ENCODE data around the gene TTC28. TPM values are rescaled to one million over a fixed set of nuclear protein-coding genes. Genes with fewer than 3 reads are reported as not detected.
A peak's percentile ranks its signal among the peaks of the same experiment; 100 is the strongest.

Gene TTC28
- total and polyA plus RNA-seq, 8 donors: 31.1 to 44.2 (median 41.4) TPM

DNA sequence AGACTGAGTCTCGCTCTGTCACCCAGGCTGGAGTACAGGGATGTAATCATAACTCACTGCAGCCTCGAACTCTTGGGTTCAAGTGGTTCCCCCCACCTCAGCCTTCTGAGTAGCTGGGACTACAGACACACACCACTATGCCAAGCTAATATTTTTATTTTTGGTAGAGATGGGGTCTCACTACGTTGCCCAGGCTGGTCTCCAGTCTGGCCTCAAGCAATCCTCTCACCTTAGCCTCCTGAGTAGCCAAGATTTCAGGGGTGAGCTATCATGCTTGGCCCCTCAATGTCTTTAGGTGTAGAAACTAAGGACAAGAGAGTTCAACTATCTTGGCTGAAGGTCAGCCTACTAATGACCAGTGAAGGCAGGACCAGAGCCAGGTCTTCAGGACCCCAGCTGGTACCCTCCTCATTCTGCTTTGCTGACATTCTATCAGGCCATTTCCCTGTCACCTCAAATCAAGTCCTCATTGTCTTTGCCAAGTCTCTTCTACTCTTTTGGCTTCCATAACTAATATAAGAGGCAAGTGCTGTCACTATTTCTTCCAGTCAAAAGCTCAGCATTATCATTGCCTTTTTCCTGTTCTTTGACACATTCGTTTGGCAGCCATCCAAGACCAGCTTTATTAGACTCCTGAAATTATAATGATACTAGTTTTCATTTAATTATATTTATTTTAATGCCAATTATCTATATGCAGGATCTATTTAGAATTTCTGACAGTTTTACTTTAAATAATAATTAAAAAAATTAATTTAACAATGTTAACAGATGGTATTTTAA lies 496.4 kb downstream of the TTC28 start:
- Histone ChIP-seq H3K27me3 (no peaks in the 10 kb centered on the region), H3K36me3 (no peaks in the 10 kb centered on the region), H3K4me3 (no peak overlapping the region), H3K27ac (no peak overlapping the region), H3K4me1 (peaks cover 0 to 7% of the 10 kb centered on the region in 2 donors), H3K9me3 (no peaks in the 10 kb centered on the region)
- TF ChIP-seq CTCF (IDR thresholded peaks at IDR 0.05): no peak
- ATAC-seq (no peak), DNase-seq (no peak)
- intact Hi-C loops (cut with DNase I): no loop called here

DNA sequence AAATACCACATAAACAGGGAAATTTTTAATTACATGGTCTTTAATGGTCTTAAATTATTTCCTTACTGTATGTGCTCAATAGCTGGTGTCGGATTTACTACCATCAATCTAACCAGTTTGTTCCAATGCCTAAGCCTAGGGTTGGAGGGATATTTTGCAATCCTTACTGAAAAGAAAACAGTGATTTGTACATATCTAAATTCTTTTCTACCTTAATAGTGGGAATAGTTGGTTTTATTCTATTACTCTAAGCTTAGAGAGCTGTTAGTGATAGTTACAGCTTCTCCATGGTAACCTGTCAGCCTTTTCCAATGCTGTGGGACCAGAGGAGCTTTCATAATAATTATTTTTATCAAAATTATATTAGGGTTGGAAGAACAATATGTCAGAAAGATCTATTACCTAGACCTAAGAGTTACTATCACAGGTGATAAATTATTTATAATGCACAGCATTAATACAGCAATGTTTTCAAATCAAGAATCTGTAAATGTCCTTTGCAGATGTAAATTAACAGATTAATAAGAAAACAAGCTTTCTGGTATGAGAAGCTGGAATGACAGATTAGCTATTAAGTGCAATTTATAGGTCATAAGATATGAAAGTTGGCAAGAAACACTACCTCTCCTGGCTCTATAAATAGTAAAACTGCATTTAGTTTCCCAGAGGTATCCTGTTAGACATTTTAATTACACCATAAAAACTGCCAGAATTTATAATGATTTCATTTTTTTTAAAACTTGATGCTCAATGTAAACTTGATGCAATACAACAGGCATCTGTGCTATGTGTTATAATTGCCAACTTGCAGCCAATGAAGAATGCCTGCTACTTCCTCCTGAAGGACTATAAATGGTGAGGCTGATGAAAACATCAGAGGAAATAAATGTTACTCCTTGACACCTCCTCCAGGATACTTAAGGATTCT lies 498.6 kb downstream of the TTC28 start:
- DNase-seq (no peak), ATAC-seq (peak; percentile 36)
- Histone ChIP-seq H3K9me3 (no peaks in the 10 kb centered on the region), H3K36me3 (no peaks in the 10 kb centered on the region), H3K27me3 (no peaks in the 10 kb centered on the region), H3K4me1 (peaks cover 0 to 7% of the 10 kb centered on the region in 2 donors), H3K27ac (no peak overlapping the region), H3K4me3 (no peak overlapping the region)
- intact Hi-C loops (cut with DNase I): no loop called here
- TF ChIP-seq CTCF (IDR thresholded peaks at IDR 0.05): no peak

- H3K4me1 ChIP-seq: peaks cover 0 to 7% of the 10 kb centered on the region in 2 donors
- no peak for TF ChIP-seq CTCF (IDR thresholded peaks at IDR 0.05)
- intact Hi-C loops (cut with DNase I): no loop called here
Measured at GRCh38 chr22:28179392-28179791, 500.2 kb downstream of the TTC28 start.

DNA sequence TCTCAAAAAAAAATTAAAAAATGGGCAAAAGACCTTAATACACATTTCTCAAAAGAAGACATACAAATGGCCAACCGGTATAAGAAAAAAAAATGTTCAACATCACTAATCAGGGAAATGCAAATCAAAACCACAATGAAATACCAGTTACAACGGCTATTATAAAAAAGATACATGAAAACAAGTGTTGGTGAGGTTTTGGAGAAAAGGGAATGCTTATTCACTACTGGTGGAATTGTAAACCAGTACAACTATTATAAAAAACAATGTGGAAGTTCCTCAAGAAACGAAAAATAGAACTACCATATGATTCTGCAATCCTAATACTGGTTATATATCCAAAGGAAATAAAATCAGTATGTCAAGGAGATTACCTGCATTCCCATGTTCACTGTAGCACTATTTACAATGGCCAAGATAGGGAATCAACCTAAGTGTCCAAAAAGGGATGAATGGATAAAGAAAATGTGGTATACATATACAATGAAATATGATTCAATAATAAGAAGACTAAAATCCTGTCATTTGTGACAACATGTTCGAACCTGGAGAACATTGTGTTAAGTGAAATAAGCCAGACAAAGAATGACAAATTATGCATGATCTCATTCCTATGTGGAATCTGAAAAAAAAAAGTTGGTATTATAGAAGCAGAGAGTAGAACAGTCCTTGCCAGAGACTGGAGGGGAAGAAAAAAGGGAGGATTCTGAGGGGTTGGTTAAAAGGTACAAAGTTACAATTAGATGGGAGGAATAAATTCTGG lies 503.7 kb downstream of the TTC28 start:
- Histone ChIP-seq H3K9me3 (no peaks in the 10 kb centered on the region), H3K4me3 (no peak overlapping the region), H3K36me3 (no peaks in the 10 kb centered on the region), H3K27me3 (no peaks in the 10 kb centered on the region), H3K4me1 (no peaks in the 10 kb centered on the region), H3K27ac (no peak overlapping the region)
- intact Hi-C loops (cut with DNase I): no loop called here
- TF ChIP-seq CTCF (IDR thresholded peaks at IDR 0.05): no peak
- no peak for DNase-seq
- no peak for ATAC-seq

More at GRCh38 chr22:28179392-28179791, 500.2 kb downstream of the TTC28 start:
- DNase-seq (no peak), ATAC-seq (no peak)
- no peak overlapping the region for H3K27ac ChIP-seq
- H3K4me3 ChIP-seq: no peak overlapping the region
- no peaks in the 10 kb centered on the region for H3K36me3 ChIP-seq
- no peaks in the 10 kb centered on the region for H3K9me3 ChIP-seq
- no peaks in the 10 kb centered on the region for H3K27me3 ChIP-seq

All from left lung (tissue), 10 donors.